A673 (cell line): ENCODE data around the gene MYPOP. TPM values are rescaled to one million over a fixed set of nuclear protein-coding genes. Genes with fewer than 3 reads are reported as not detected.

ENCODE experiments used
- BruUV-seq: library from RNA; stranded (reverse); fragments of 400-500 nt; replicated peaks from 2 replicates; lab custom pipeline; 2021; lab: Mats Ljungman, UMichigan
- CTCF ChIA-PET: fragments of 300-600 bp; sonication (Branson Sonifier 250); formaldehyde crosslinking; loops from one replicate; lab custom pipeline; 2022; ENCODE audit warnings: antibody characterized with exemption; lab: Charles Lee
- POLR2A ChIA-PET: fragments of 300-600 bp; sonication (Branson Sonifier 250); formaldehyde crosslinking; loops from one replicate; lab custom pipeline; 2022; ENCODE audit warnings: antibody characterized with exemption; ENCODE audit not compliant: low non-redundant PET; lab: Charles Lee
- DNase-seq: peaks from one replicate; pipeline ENCODE4 v3.0.0-alpha.2; 2015; ENCODE audit warnings: low spot score
- H3K27ac ChIP-seq: fragments of 200-600 bp; sonication (generic); 2 replicates; pipeline ENCODE4 v1.5.1; 2016; ENCODE audit warnings: mixed run types, low read depth, mild to moderate bottlenecking, mixed read lengths, antibody characterized with exemption, low read length; ENCODE audit not compliant: poor library complexity, severe bottlenecking
- H3K27me3 ChIP-seq: fragments of 200-600 bp; sonication (generic); replicated peaks from 2 replicates; pipeline ENCODE4 v1.6.1; 2017; ENCODE audit warnings: mixed run types, low read depth, mild to moderate bottlenecking, mixed read lengths, antibody characterized with exemption, low read length; ENCODE audit not compliant: insufficient read depth, poor library complexity
- H3K36me3 ChIP-seq: fragments of 200-600 bp; sonication (generic); 2 replicates; pipeline ENCODE4 v1.6.1; 2016; ENCODE audit warnings: mixed run types, mild to moderate bottlenecking, mixed read lengths, antibody characterized with exemption, low read length; ENCODE audit not compliant: insufficient read depth, poor library complexity, severe bottlenecking
- H3K4me1 ChIP-seq: fragments of 200-600 bp; sonication (generic); 2 replicates; pipeline ENCODE4 v1.6.1; 2017; ENCODE audit warnings: mixed run types, mild to moderate bottlenecking, mixed read lengths, antibody characterized with exemption, low read length; ENCODE audit not compliant: insufficient read depth, poor library complexity, severe bottlenecking
- H3K4me3 ChIP-seq: fragments of 200-600 bp; sonication (generic); 2 replicates; pipeline ENCODE4 v1.5.1; 2016; ENCODE audit warnings: low read depth, mixed run types, mild to moderate bottlenecking, mixed read lengths, low read length; ENCODE audit not compliant: poor library complexity, severe bottlenecking
- H3K9me3 ChIP-seq: fragments of 200-600 bp; sonication (generic); 2 replicates; pipeline ENCODE4 v1.6.1; 2016; ENCODE audit warnings: mixed run types, low read depth, mild to moderate bottlenecking, mixed read lengths, antibody characterized with exemption, low read length; ENCODE audit not compliant: poor library complexity, severe bottlenecking
- CTCF ChIP-seq: fragments of 300-800, 200-600 bp; sonication (generic); conservative IDR thresholded peaks from 2 replicates; pipeline ENCODE4 v1.5.1; 2017; ENCODE audit warnings: low read depth, mild to moderate bottlenecking, antibody characterized with exemption, low read length, moderate library complexity, mixed read lengths
- EZH2 ChIP-seq: fragments of 200-600 bp; sonication (generic); IDR thresholded peaks from 2 replicates; pipeline ENCODE4 v1.6.1; 2017; ENCODE audit warnings: borderline replicate concordance, low read depth, mild to moderate bottlenecking, mixed read lengths, antibody characterized with exemption, low read length; ENCODE audit not compliant: poor library complexity, severe bottlenecking
- intact Hi-C: fragments of 100-400 bp; cut with micrococcal nuclease; formaldehyde crosslinking; loops from one replicate; pipeline ENCODE4 v1.10.0; 2022; ENCODE audit not compliant: unreplicated experiment
- total RNA-seq: library from RNA; stranded (reverse); gene quantifications from 2 replicates; pipeline ENCODE4 v1.2.3, GENCODE V29; 2021

Gene MYPOP
- total RNA-seq, 1 experiment from 2014 or later, result 13.5 TPM

- TF ChIP-seq EZH2 (no peak), CTCF (no peak)
- H3K4me1 ChIP-seq, result peaks cover 6% of the 10 kb centered on the region
- ChIA-PET CTCF (interaction anchor here (1.9 kb wide), 1 partner anchor 45 kb away, joined by 7 read pairs; no protein-coding TSS in a partner anchor), POLR2A (interaction anchor here (0.6 kb wide), 1 partner anchor 779 kb away, joined by 5 read pairs; no protein-coding TSS in a partner anchor)
- peaks cover 40% of the 10 kb centered on the region for H3K27me3 ChIP-seq
- BruUV-seq, result no TSS peak
- peak overlapping the region; percentile 91 for H3K27ac ChIP-seq
- H3K36me3 ChIP-seq, result peaks cover 14% of the 10 kb centered on the region
- peak overlapping the region; percentile 67 for H3K4me3 ChIP-seq
- no peak for DNase-seq
- H3K9me3 ChIP-seq, result no peaks in the 10 kb centered on the region
- intact Hi-C loops, result no loop called here
These were observed 40.2 kb downstream of the MYPOP start for GRCh38 chr19:45862271-45862563.

GRCh38 chr19:45860359-45861259 is 41.8 kb downstream of the MYPOP start:
- H3K4me3 ChIP-seq, result no peak overlapping the region
- ChIA-PET CTCF (no interaction called here), POLR2A (interaction anchor here (0.7 kb wide), 1 partner anchor 10 kb away, joined by 6 read pairs; no protein-coding TSS in a partner anchor)
- no peaks in the 10 kb centered on the region for H3K9me3 ChIP-seq
- no peak for DNase-seq
- no peak overlapping the region for H3K27ac ChIP-seq
- peaks cover 17% of the 10 kb centered on the region for H3K36me3 ChIP-seq
- H3K4me1 ChIP-seq, result peaks cover 6% of the 10 kb centered on the region
- peaks cover 24% of the 10 kb centered on the region for H3K27me3 ChIP-seq
- BruUV-seq, result no TSS peak
- TF ChIP-seq CTCF (no peak), EZH2 (no peak)
- intact Hi-C loops, result no loop called here

GRCh38 chr19:45854167-45854778 is 48.1 kb downstream of the MYPOP start:
- ChIA-PET POLR2A (no interaction called here), CTCF (no interaction called here)
- H3K4me3 ChIP-seq, result no peak overlapping the region
- intact Hi-C loops, result no loop called here
- no peaks in the 10 kb centered on the region for H3K27me3 ChIP-seq
- DNase-seq, result no peak
- no peaks in the 10 kb centered on the region for H3K9me3 ChIP-seq
- BruUV-seq, result no TSS peak
- no peaks in the 10 kb centered on the region for H3K4me1 ChIP-seq
- peaks cover 41% of the 10 kb centered on the region for H3K36me3 ChIP-seq
- TF ChIP-seq EZH2 (no peak), CTCF (no peak)
- H3K27ac ChIP-seq, result no peak overlapping the region
